HL-60 (cell line): Measurements from ENCODE around the gene TMEM53.

Experiments used
- CTCF ChIP-seq: IDR thresholded peaks from one replicate; pipeline ENCODE4 v1.5.1; 2011; ENCODE audit warnings: low read length, control low read depth, inconsistent platforms; ENCODE audit not compliant: insufficient read depth
- GABPA ChIP-seq: IDR thresholded peaks from 2 replicates; pipeline ENCODE4 v1.6.1; 2012; ENCODE audit warnings: low read depth
- POLR2AphosphoS5 ChIP-seq: IDR thresholded peaks from 2 replicates; pipeline ENCODE4 v1.6.1; 2012; ENCODE audit warnings: low read depth
- REST ChIP-seq: IDR thresholded peaks from 2 replicates; pipeline ENCODE4 v1.6.1; 2012; ENCODE audit warnings: low read depth; ENCODE audit not compliant: insufficient replicate concordance
- SPI1 ChIP-seq: IDR thresholded peaks from 2 replicates; pipeline ENCODE4 v1.6.1; 2012; ENCODE audit warnings: low read depth, mild to moderate bottlenecking, borderline replicate concordance

- TF ChIP-seq CTCF (no peak), POLR2AphosphoS5 (no peak), GABPA (no peak), REST (no peak), SPI1 (no peak)
Observed at GRCh38 chr1:44608141-44608540, 66.1 kb downstream of the TMEM53 start.
